Central memory CD8-positive, alpha-beta T cell (primary cell): ENCODE results near the gene KCNMA1.

ENCODE experiments used
- ATAC-seq: fragments of 150-1000 bp; cut with Tn5 transposase; replicated peaks from 2 replicates; pipeline ENCODE4 v1.10.0; 2022; ENCODE audit warnings: mild to moderate bottlenecking, moderate FRiP score, moderate number of reproducible peaks; ENCODE audit not compliant: poor library complexity, severe bottlenecking; ENCODE audit errors: extremely low read depth
- DNase-seq, 2 donors: peaks; one replicate each; pipeline ENCODE4 v3.0.0; 2021; ENCODE audit warnings: low spot score in 2 of 2
- H3K27ac Mint-ChIP-seq: one replicate; pipeline ENCODE4 v1.8.0; 2022; ENCODE audit warnings: low read depth, mild to moderate bottlenecking, moderate library complexity, mixed read lengths
- H3K27me3 Mint-ChIP-seq: one replicate; pipeline ENCODE4 v1.8.0; 2022; ENCODE audit warnings: mixed read lengths
- H3K36me3 Mint-ChIP-seq: one replicate; pipeline ENCODE4 v1.8.0; 2022; ENCODE audit warnings: mild to moderate bottlenecking, moderate library complexity, mixed read lengths; ENCODE audit not compliant: insufficient read depth
- H3K4me1 Mint-ChIP-seq: one replicate; pipeline ENCODE4 v1.8.0; 2022; ENCODE audit warnings: mixed read lengths
- H3K4me3 Mint-ChIP-seq: one replicate; pipeline ENCODE4 v1.8.0; 2022; ENCODE audit warnings: mild to moderate bottlenecking, moderate library complexity, mixed read lengths
- H3K9me3 Mint-ChIP-seq: one replicate; pipeline ENCODE4 v1.8.0; 2022; ENCODE audit warnings: mixed read lengths

Gene KCNMA1

DNA sequence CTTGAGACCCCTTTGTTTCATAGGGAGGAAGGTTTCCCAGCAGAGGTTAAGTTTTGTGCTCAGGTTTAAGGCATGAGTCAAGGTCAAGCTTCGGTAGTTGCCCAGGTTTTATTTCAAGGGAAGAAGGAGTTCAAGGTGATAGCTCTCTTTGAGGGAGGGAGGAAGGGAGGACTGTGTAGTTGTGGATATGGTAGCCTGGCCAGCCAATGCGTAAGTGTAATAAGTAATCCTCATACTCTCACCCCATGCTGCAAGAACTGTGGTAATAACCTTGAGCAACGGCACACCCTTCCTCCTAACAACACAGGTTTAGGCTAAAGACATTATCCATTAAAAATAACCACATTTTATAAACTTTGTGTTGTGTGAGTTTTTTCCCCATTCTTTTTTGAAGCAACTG is 478.9 kb downstream of the KCNMA1 start:
- H3K4me1 Mint-ChIP-seq: no peaks in the 10 kb centered on the region
- H3K36me3 Mint-ChIP-seq: no peaks in the 10 kb centered on the region
- no peak overlapping the region for H3K27ac Mint-ChIP-seq
- H3K4me3 Mint-ChIP-seq: no peak overlapping the region
- DNase-seq (no peak), ATAC-seq (no peak)
- peaks cover 15% of the 10 kb centered on the region for H3K27me3 Mint-ChIP-seq
- no peaks in the 10 kb centered on the region for H3K9me3 Mint-ChIP-seq

GRCh38 chr10:77157248-77158019 is 480.2 kb downstream of the KCNMA1 start:
- ATAC-seq (no peak), DNase-seq (no peak)
- H3K9me3 Mint-ChIP-seq: no peaks in the 10 kb centered on the region
- no peaks in the 10 kb centered on the region for H3K36me3 Mint-ChIP-seq
- peaks cover 11% of the 10 kb centered on the region for H3K27me3 Mint-ChIP-seq
- H3K4me1 Mint-ChIP-seq: no peaks in the 10 kb centered on the region
- H3K27ac Mint-ChIP-seq: no peak overlapping the region
- H3K4me3 Mint-ChIP-seq: no peak overlapping the region

DNA sequence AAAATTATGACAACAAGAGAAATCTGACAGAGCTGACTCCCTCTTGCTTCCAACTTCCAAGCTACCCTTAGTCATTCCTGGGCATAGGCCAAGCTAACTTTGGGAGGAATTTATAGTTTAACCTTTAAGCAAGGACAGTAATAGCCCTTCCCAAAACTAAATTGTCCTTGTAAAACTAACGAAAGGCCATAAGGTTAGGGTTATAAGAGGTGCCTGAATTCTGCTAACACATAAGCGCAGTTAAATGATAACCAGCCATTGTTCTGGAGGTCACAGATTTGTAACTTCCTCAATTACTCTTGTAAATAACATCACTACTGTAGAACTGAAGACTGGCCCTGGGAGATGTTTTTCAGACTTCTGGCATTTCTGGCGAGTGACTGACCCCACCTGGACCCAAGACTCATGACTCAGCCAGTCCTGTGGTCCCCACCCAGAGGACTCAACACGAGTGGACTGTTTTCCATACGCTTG is 481.2 kb downstream of the KCNMA1 start:
- H3K27me3 Mint-ChIP-seq: peaks cover 11% of the 10 kb centered on the region
- ATAC-seq (no peak), DNase-seq (no peak)

GRCh38 chr10:77152256-77152655 is 485.4 kb downstream of the KCNMA1 start:
- H3K36me3 Mint-ChIP-seq: no peaks in the 10 kb centered on the region
- no peak overlapping the region for H3K27ac Mint-ChIP-seq
- H3K9me3 Mint-ChIP-seq: no peaks in the 10 kb centered on the region

More for the DNA sequence above, 481.2 kb downstream of the KCNMA1 start:
- Mint-ChIP-seq H3K27ac (no peak overlapping the region), H3K4me1 (no peaks in the 10 kb centered on the region), H3K36me3 (no peaks in the 10 kb centered on the region), H3K4me3 (no peak overlapping the region), H3K9me3 (no peaks in the 10 kb centered on the region)

GRCh38 chr10:77151408-77151807 is 486.2 kb downstream of the KCNMA1 start:
- Mint-ChIP-seq H3K4me3 (no peak overlapping the region), H3K9me3 (no peaks in the 10 kb centered on the region), H3K36me3 (no peaks in the 10 kb centered on the region), H3K4me1 (no peaks in the 10 kb centered on the region), H3K27me3 (peaks cover 23% of the 10 kb centered on the region), H3K27ac (no peak overlapping the region)
- ATAC-seq: no peak
- no peak for DNase-seq

More at GRCh38 chr10:77152256-77152655, 485.4 kb downstream of the KCNMA1 start:
- Mint-ChIP-seq H3K4me1 (no peaks in the 10 kb centered on the region), H3K4me3 (no peak overlapping the region), H3K27me3 (peaks cover 17% of the 10 kb centered on the region)
- DNase-seq (no peak), ATAC-seq (no peak)

DNA sequence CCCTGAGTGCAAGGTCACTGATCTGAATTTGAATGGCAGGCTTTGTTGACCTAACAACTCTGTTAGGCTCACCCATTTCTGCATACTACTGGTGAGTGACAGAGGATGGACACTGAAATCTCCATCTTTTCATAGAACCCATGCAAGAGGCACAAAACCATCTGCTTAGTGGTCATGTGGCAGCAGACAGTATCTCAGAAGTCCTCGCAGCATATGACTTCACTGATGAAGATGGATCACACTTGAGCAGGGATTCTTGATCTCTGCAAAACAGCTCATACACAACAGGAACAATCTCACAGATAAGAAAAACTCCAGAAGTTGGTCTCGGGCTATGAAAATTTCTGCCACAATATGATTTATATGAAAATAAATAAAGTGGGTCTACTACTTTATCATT is 487.9 kb downstream of the KCNMA1 start:
- no peak overlapping the region for H3K4me3 Mint-ChIP-seq
- ATAC-seq (no peak), DNase-seq (no peak)
- no peaks in the 10 kb centered on the region for H3K9me3 Mint-ChIP-seq
- H3K27me3 Mint-ChIP-seq: peaks cover 18% of the 10 kb centered on the region
- no peak overlapping the region for H3K27ac Mint-ChIP-seq
- no peaks in the 10 kb centered on the region for H3K36me3 Mint-ChIP-seq
- no peaks in the 10 kb centered on the region for H3K4me1 Mint-ChIP-seq

DNA sequence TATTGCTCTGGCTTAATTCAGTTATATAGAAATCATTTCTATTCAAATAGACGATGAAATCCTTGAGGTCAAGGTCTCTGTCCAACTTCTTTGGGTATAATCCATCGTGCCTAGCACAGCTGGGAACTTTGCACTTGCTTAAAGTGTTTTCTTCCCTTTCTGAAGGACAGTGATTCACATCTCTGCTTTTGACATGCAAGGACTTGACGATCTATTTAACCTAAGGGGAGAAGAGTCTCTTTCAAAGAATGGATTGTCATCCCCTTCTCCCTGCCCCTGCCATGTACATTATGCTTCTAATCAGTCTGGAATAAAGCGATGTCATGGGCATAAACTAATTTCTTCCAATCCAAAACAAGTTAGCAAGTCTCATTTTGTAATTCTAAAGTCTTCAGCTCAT is 488.6 kb downstream of the KCNMA1 start:
- H3K9me3 Mint-ChIP-seq: no peaks in the 10 kb centered on the region
- peaks cover 13% of the 10 kb centered on the region for H3K27me3 Mint-ChIP-seq
- no peak for DNase-seq
- H3K4me3 Mint-ChIP-seq: no peak overlapping the region
- H3K4me1 Mint-ChIP-seq: no peaks in the 10 kb centered on the region
- no peak overlapping the region for H3K27ac Mint-ChIP-seq
- H3K36me3 Mint-ChIP-seq: no peaks in the 10 kb centered on the region
- ATAC-seq: no peak

- Mint-ChIP-seq H3K36me3 (no peaks in the 10 kb centered on the region), H3K4me3 (no peak overlapping the region), H3K27ac (no peak overlapping the region), H3K4me1 (no peaks in the 10 kb centered on the region), H3K27me3 (peaks cover 13% of the 10 kb centered on the region), H3K9me3 (no peaks in the 10 kb centered on the region)
- DNase-seq: no peak
- no peak for ATAC-seq
Observed at GRCh38 chr10:77147871-77148270, 489.7 kb downstream of the KCNMA1 start.

DNA sequence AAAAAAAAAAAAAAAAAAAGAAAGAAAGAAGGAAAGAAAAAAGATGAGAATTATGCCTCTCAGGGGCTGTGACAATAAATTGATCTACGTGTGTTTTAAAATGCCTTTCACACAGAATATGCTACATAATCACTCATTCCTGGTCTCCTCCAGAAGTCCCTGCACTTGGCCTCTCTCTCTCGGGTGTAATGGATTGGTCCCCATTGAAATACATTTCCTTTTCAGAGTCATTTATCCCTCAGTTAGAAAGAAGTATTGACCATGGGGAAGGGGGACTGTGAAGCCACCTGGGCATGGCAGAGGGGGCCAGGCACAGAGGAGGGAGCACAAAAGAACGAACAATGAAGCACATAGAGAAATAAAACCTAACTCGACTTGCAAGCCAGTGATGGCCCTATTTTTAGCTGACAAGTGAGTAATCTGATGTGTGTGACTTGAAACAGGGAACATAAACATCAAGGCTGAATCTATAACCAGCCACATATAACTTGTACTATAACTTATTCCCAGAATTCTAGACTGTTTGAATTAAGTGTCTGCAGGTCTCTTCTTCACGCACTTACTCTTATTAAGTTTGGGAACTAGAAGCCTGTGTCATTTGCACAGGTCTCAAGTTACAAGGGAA is 490.8 kb downstream of the KCNMA1 start:
- H3K27ac Mint-ChIP-seq: no peak overlapping the region
- ATAC-seq: no peak
- peaks cover 13% of the 10 kb centered on the region for H3K27me3 Mint-ChIP-seq
- no peak for DNase-seq
- no peaks in the 10 kb centered on the region for H3K36me3 Mint-ChIP-seq
- H3K4me1 Mint-ChIP-seq: no peaks in the 10 kb centered on the region
- H3K9me3 Mint-ChIP-seq: no peaks in the 10 kb centered on the region
- no peak overlapping the region for H3K4me3 Mint-ChIP-seq

DNA sequence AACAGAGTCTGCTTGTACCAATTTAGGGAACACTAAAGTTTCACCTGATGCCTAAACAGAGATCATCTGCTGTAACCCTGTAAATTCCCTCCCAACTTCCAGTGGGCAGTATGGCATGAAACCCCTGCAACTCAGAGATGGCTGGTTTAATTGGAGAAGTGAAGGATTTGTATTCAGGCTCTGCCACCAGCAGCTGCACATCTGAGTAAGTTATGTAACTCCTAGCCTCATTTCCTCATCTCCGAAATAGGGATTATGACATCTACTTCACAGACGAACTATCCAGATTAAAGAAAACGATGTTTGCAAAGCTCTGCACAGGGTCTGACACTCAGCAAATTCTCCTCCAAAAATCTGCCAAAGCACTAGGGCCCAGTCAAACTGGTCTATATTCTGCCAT is 493.0 kb downstream of the KCNMA1 start:
- Mint-ChIP-seq H3K4me3 (no peak overlapping the region), H3K27ac (no peak overlapping the region), H3K36me3 (no peaks in the 10 kb centered on the region), H3K9me3 (no peaks in the 10 kb centered on the region), H3K4me1 (no peaks in the 10 kb centered on the region), H3K27me3 (peaks cover 24% of the 10 kb centered on the region)
- ATAC-seq (no peak), DNase-seq (no peak)

DNA sequence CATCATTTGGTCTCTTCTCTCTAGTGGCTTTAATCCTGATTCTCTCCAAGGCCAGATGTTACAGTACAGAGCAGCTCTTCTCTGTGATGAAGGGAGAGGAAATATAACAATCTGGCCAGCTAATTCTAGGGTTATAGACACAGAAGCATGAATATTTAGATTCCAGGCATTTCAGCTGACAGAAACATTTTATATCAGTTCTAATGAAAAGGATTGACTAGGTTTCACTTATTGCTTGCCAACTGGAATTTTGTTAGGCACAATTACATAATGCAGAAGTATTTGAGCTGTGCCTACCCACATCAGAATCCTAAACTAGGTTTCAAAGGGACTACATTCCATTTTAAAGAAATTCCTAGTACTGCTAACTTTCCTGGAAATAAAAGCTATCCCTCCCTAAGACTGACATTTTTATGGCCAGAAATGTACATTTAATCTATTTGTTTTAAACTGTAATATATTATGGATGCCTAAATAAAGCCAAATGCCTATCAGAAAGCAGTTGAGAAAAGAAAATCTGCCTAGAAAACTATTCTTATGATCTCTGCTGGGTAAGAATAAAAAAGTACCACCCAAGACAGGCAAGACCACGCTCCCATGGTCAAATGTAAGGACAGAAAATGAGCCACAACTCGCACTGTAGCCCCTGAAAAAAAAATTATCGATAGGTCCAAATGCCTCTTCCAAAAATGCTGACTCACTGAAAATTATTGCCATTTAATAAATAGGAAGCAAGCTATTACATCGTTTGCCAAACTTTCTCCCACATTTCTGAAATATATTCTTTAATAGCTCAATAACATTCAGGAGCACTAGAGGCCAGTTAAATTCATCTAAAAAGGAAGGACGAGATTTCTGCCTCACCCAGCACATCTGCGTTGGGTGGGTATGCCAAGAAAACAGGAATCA is 498.1 kb downstream of the KCNMA1 start:
- DNase-seq (no peak), ATAC-seq (no peak)
- no peak overlapping the region for H3K27ac Mint-ChIP-seq
- peaks cover 18% of the 10 kb centered on the region for H3K27me3 Mint-ChIP-seq
- no peaks in the 10 kb centered on the region for H3K36me3 Mint-ChIP-seq
- no peaks in the 10 kb centered on the region for H3K9me3 Mint-ChIP-seq
- H3K4me1 Mint-ChIP-seq: no peaks in the 10 kb centered on the region
- no peak overlapping the region for H3K4me3 Mint-ChIP-seq

GRCh38 chr10:77138541-77138940 is 499.1 kb downstream of the KCNMA1 start:
- H3K27me3 Mint-ChIP-seq: peaks cover 18% of the 10 kb centered on the region

More at GRCh38 chr10:77138541-77138940, 499.1 kb downstream of the KCNMA1 start:
- H3K4me3 Mint-ChIP-seq: no peak overlapping the region
- no peaks in the 10 kb centered on the region for H3K9me3 Mint-ChIP-seq
- no peaks in the 10 kb centered on the region for H3K36me3 Mint-ChIP-seq
- ATAC-seq (no peak), DNase-seq (no peak)
- H3K27ac Mint-ChIP-seq: no peak overlapping the region
- H3K4me1 Mint-ChIP-seq: no peaks in the 10 kb centered on the region
